ENCODE measurements around the gene RPS6KA2.

Gene RPS6KA2

DNA sequence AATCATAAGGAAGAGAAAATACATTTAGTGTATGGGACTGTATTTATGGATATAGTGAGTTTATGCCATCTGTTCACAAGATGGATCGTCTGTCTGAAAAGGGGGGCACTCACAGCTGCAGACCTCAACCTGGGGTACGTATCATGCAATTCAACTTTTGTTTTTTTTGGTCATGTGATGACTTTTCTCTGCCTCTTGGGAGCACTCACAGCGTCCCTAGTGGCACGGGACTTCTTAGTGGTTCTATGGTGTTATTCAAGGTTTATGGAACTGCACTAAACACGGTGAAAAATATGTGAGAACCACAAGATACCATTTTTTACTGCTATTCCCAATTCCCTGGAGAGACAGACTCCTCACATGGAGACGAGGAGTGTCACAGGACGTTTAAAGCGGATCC is 183.9 kb downstream of the RPS6KA2 start:
- Histone ChIP-seq H3K9ac (ENCODE audit: low read length) (no peak overlapping the region), H3K36me3 (ENCODE audit: control insufficient read depth, insufficient read depth, low read length) (no peaks in the 10 kb centered on the region), H3K27me3 (ENCODE audit: control insufficient read depth, insufficient read depth, low read length) (no peaks in the 10 kb centered on the region), H3K9me3 (ENCODE audit: control insufficient read depth, low read length) (no peaks in the 10 kb centered on the region), H3K4me1 (ENCODE audit: control insufficient read depth, insufficient read depth, low read length) (no peaks in the 10 kb centered on the region), H3K4me3 (ENCODE audit: low read length) (no peak overlapping the region)

DNA sequence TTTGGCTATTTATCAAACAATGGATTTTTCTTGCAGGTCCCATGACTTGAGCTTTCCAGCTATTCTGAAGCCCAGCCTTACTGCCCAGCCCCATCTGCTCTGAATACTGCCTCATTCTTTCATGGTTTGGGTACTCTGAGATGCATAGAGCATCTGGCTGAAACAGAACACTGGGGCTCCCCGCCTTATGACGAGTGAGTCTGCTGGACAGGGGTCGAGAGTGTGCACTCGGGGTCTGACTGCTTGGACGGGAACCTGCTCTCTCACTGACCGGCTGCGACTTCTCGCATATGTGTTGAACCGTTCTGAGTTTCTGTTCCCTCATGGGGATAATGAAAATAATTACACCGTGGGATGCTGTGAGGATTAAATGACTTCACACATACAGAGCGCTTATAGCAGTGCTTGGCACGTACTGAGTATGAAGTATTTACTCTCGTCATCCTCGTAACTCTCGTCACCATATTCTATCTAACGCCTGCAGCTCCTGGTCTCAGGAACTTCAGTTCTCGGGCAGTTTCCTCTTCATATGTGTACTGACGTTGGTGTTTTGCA is 184.8 kb downstream of the RPS6KA2 start:
- no peaks in the 10 kb centered on the region for H3K36me3 ChIP-seq (ENCODE audit: control insufficient read depth, insufficient read depth, low read length)
- no peak overlapping the region for H3K4me3 ChIP-seq (ENCODE audit: low read length)
- H3K4me1 ChIP-seq (ENCODE audit: control insufficient read depth, insufficient read depth, low read length): no peaks in the 10 kb centered on the region
- no peaks in the 10 kb centered on the region for H3K9me3 ChIP-seq (ENCODE audit: control insufficient read depth, low read length)
- no peaks in the 10 kb centered on the region for H3K27me3 ChIP-seq (ENCODE audit: control insufficient read depth, insufficient read depth, low read length)
- H3K9ac ChIP-seq (ENCODE audit: low read length): no peak overlapping the region

DNA sequence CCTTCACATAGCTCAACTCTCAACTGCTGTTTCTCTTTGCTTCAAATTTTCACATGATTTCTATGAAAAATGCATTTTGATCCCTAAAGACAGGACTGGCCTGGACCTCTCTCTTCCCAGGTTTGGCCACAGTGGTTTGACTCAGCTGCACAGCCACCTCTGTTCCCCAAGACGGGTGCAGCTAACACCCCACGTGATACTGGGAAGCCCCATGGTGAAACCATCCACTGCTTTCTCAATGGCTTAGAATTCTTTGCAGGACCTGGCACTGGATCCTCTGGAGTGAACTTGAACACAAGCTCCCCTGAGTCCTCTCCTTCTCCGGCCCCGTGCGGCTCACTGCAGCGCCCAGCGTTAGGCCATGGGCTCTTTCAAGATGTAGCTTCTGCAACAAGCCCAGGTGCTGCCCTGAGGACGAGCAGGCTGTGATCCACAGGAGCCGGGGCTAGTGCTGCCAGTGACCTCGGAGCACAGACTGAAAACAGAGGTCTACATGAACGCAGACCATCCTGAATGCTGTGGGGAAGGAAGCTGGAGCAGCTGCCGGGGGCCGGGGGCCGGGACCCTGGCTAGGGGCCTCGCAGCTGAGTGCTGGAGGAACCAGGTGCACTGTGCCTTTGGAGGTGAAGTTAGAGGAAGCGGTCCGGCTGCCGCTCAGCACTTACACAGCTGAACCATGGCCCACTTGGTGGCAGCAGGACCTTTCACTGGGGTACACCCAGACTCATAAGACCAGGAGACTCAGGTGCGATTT is 185.5 kb downstream of the RPS6KA2 start:
- no peak overlapping the region for H3K9ac ChIP-seq (ENCODE audit: low read length)
- no peaks in the 10 kb centered on the region for H3K9me3 ChIP-seq (ENCODE audit: control insufficient read depth, low read length)
- H3K4me3 ChIP-seq (ENCODE audit: low read length): no peak overlapping the region
- no peaks in the 10 kb centered on the region for H3K27me3 ChIP-seq (ENCODE audit: control insufficient read depth, insufficient read depth, low read length)
- H3K4me1 ChIP-seq (ENCODE audit: control insufficient read depth, insufficient read depth, low read length): no peaks in the 10 kb centered on the region
- no peaks in the 10 kb centered on the region for H3K36me3 ChIP-seq (ENCODE audit: control insufficient read depth, insufficient read depth, low read length)

DNA sequence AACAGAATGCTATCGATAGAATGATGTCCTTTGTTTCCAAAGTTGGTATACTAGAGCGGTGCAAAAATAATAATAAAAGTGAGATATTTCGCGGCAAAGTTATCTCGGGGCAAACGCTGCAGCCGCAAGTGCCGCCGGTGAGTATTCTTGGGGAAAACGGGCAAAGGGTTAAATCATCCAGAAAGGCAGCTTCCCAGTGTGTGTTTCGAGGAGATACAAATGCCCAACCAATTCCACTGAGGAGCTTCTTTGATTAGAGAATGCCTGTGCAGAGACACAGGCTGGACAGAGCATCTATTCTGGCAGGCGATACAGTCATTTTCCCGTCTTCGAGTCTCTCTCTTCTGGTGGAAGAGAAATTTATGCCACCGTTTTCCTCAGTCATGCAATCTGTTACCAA is 186.3 kb downstream of the RPS6KA2 start:
- H3K4me3 ChIP-seq (ENCODE audit: low read length): no peak overlapping the region
- H3K36me3 ChIP-seq (ENCODE audit: control insufficient read depth, insufficient read depth, low read length): no peaks in the 10 kb centered on the region

DNA sequence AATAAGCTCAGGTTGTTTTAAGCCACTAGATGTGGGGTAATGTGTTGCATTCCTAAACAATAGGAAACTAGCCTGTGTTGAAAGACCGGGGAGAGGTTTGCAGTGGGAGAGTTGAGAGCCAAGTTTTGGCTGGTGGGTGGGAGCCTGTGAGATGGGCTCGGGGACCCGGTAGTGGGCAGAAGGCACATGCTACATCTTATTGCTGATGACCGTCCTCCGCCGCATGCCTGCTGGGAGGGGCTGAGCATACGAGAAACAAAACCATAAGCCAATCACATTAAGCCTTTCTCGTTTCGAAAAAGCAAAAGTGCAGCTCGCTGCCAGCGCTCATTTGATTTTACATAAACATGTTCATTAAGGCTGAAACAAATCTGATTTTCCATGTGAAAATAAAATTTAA is 186.9 kb downstream of the RPS6KA2 start:
- Histone ChIP-seq H3K36me3 (ENCODE audit: control insufficient read depth, insufficient read depth, low read length) (no peaks in the 10 kb centered on the region), H3K9me3 (ENCODE audit: control insufficient read depth, low read length) (no peaks in the 10 kb centered on the region), H3K4me3 (ENCODE audit: low read length) (no peak overlapping the region), H3K27me3 (ENCODE audit: control insufficient read depth, insufficient read depth, low read length) (no peaks in the 10 kb centered on the region), H3K4me1 (ENCODE audit: control insufficient read depth, insufficient read depth, low read length) (no peaks in the 10 kb centered on the region), H3K9ac (ENCODE audit: low read length) (no peak overlapping the region)

More for the DNA sequence above, 186.3 kb downstream of the RPS6KA2 start:
- Histone ChIP-seq H3K9me3 (ENCODE audit: control insufficient read depth, low read length) (no peaks in the 10 kb centered on the region), H3K4me1 (ENCODE audit: control insufficient read depth, insufficient read depth, low read length) (no peaks in the 10 kb centered on the region), H3K9ac (ENCODE audit: low read length) (no peak overlapping the region), H3K27me3 (ENCODE audit: control insufficient read depth, insufficient read depth, low read length) (no peaks in the 10 kb centered on the region)

DNA sequence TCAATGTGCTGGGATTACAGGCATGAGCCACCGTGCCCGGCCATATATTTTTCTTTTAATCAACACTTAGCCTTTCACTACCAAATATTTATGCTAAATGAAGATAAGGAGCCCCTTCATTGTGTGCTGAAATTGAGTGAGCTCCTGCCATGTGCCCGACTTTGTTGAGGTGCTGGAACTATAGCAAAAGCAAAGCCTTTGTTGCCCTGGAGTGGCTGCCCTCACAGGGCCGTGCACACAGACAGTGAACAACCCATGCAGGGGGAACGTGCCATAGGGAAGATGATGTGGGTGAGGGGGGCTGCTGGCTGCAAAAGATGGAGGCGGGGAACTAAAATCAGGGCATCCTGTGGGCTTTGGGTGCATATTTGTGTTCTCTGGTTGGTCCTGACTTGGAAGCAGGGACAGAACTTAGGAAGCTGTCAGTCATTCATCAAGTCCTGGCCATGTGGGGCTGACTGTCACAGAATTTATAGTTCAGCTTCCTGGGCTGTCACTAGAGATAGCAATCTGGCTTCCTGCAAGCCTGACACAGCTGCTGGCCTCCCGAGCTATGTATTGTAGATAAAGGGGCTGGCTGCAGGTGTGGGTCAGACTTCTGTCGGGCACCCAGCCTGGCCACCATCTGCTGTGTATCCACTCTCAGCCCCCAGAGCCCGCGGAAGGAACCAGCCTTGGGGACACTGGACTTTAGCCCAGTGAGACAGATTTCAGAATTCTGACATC is 187.5 kb downstream of the RPS6KA2 start:
- Histone ChIP-seq H3K9me3 (ENCODE audit: control insufficient read depth, low read length) (no peaks in the 10 kb centered on the region), H3K4me1 (ENCODE audit: control insufficient read depth, insufficient read depth, low read length) (no peaks in the 10 kb centered on the region), H3K36me3 (ENCODE audit: control insufficient read depth, insufficient read depth, low read length) (no peaks in the 10 kb centered on the region), H3K9ac (ENCODE audit: low read length) (no peak overlapping the region), H3K27me3 (ENCODE audit: control insufficient read depth, insufficient read depth, low read length) (no peaks in the 10 kb centered on the region), H3K4me3 (ENCODE audit: low read length) (no peak overlapping the region)

DNA sequence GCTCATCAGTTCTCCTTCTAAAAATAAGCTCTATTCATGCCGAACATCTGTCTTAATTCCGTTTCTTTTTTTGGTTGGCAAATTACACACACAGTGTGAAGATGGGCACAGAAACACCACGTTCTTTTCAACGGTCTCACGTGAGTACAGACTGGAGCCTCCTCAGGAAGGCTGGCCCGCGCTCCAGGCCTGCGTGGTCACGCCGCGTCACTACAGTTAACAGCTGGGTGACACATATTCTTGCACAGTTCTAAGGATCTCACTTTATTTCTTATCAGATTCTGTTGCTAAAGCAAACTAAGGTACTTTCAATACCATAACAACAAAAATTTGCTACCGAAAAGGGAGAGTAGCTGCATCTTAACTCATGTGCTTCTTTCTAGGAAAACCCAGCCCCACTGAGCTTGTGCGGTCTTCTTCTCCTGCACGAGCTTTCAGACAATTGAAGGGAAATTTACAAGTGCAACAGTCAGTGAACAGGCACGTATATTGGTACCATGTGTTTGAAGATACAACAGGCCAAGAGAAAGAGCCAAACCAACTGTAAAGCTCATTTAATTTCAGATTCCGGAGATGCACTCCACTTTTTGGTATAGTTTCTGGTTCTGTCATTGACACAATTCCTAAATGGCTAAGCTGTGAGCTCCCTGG is 188.7 kb downstream of the RPS6KA2 start:
- Histone ChIP-seq H3K9ac (ENCODE audit: low read length) (no peak overlapping the region), H3K4me3 (ENCODE audit: low read length) (no peak overlapping the region), H3K27me3 (ENCODE audit: control insufficient read depth, insufficient read depth, low read length) (no peaks in the 10 kb centered on the region), H3K36me3 (ENCODE audit: control insufficient read depth, insufficient read depth, low read length) (no peaks in the 10 kb centered on the region), H3K9me3 (ENCODE audit: control insufficient read depth, low read length) (no peaks in the 10 kb centered on the region), H3K4me1 (ENCODE audit: control insufficient read depth, insufficient read depth, low read length) (no peaks in the 10 kb centered on the region)

DNA sequence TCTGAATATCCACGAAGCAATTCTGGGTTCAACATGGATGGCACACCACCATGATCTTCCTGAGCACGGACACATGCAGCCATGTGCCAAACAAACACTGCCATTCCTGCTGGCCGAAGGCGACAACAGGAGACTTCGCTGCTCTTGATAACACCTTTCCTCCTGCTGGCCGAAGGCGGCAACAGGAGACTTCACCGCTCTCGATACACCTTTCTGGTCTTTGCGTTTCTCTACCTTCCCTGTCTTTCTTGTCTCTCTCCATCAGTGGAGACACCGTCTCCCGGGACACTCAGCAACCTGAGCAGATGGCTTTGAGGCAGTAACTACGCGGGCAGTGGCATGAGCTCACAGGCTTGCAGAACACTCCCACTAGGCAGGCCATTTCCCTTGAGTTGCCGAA is 189.4 kb downstream of the RPS6KA2 start:
- Histone ChIP-seq H3K36me3 (ENCODE audit: control insufficient read depth, insufficient read depth, low read length) (no peaks in the 10 kb centered on the region), H3K9ac (ENCODE audit: low read length) (no peak overlapping the region), H3K4me3 (ENCODE audit: low read length) (no peak overlapping the region), H3K27me3 (ENCODE audit: control insufficient read depth, insufficient read depth, low read length) (no peaks in the 10 kb centered on the region), H3K9me3 (ENCODE audit: control insufficient read depth, low read length) (no peaks in the 10 kb centered on the region), H3K4me1 (ENCODE audit: control insufficient read depth, insufficient read depth, low read length) (no peaks in the 10 kb centered on the region)

DNA sequence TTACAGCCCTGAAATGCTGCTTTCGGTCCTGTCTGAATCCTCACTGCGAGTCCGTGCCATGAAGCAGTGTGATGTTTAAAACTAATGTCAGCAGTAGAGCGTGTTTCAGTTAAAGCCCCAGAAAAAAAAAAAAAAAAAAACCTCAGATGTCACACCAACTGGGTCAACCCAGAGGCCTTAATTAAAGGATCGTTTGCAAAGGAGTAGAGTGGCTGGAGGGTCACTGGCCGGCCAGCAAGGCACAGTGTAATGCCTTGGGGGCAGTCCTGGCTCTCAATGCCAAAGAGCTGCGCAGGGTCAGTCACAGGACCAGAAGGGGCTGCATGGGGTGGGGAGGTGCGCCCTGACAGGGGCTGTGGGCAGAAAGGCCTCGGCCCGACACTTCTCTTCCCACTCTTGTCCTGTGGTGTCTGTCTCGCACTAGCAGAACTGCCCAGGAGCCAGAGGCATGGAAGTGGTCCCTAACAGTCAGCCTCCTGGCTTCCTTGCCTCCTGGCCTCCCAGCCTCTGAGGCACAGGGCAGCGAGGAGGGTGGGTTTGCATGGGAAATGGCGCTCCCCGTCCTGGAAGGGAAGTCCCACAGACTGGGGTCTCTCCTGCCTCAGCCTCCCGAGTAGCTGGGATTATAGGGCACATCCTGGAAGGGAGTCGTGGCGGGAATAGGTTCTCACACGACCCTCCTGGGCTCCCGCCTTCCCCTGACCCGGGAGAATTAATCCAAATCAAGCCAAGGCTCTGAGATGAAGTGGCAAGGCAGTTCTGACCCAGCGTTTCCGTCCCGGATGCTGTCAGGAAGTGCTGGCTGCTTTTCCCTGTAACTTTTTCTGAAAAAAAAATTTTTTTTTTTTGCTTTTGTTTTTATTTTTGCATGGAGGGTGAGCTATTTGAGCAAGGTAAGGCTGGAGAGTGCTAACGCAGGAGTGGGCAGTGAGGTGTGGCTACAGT is 190.6 kb downstream of the RPS6KA2 start:
- Histone ChIP-seq H3K4me3 (ENCODE audit: low read length) (no peak overlapping the region), H3K9ac (ENCODE audit: low read length) (no peak overlapping the region), H3K4me1 (ENCODE audit: control insufficient read depth, insufficient read depth, low read length) (no peaks in the 10 kb centered on the region)

DNA sequence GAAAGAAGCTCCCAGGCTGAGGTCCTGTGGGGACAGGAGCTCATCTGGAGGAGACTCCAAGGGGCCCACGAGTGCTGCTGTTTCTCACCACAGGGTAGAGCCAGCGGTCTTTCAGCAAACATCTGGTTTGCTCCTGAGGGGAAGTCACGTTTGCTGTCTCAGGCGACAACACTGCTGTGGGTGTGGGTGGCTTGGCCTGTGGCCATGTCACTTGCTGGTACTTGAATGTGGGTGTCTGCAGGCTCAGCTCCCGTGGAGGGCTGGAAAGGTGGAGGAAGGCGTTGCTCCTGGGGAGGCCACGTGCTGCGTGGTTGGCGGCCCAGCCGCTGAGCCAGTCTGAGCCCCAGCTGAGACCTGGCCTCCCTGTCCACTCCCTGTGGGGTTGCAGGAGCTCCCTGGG is 191.5 kb downstream of the RPS6KA2 start:
- Histone ChIP-seq H3K27me3 (ENCODE audit: control insufficient read depth, insufficient read depth, low read length) (no peaks in the 10 kb centered on the region), H3K9ac (ENCODE audit: low read length) (no peak overlapping the region), H3K36me3 (ENCODE audit: control insufficient read depth, insufficient read depth, low read length) (no peaks in the 10 kb centered on the region), H3K4me3 (ENCODE audit: low read length) (no peak overlapping the region), H3K9me3 (ENCODE audit: control insufficient read depth, low read length) (no peaks in the 10 kb centered on the region), H3K4me1 (ENCODE audit: control insufficient read depth, insufficient read depth, low read length) (no peaks in the 10 kb centered on the region)

More for the DNA sequence above, 190.6 kb downstream of the RPS6KA2 start:
- Histone ChIP-seq H3K27me3 (ENCODE audit: control insufficient read depth, insufficient read depth, low read length) (no peaks in the 10 kb centered on the region), H3K36me3 (ENCODE audit: control insufficient read depth, insufficient read depth, low read length) (no peaks in the 10 kb centered on the region), H3K9me3 (ENCODE audit: control insufficient read depth, low read length) (no peaks in the 10 kb centered on the region)

DNA sequence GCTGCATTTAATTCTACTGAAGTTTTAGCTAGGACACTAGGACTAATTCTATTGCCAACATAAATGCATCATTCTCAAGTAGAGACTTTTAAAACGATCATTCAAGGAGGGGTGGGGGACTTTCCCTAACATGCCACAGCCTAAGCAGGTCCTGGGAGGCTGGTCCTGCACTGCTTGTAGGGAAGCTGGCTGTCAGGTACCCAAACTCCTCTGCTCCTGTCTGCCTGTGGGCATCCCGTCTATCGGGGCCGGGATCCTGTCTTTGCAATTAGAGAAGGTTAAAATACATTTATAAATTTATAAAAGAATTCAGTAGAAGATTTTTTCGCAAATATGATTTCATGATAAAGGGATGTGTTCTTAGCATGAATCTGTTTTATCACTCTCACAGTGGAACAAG is 192.7 kb downstream of the RPS6KA2 start:
- no peaks in the 10 kb centered on the region for H3K36me3 ChIP-seq (ENCODE audit: control insufficient read depth, insufficient read depth, low read length)
- no peaks in the 10 kb centered on the region for H3K27me3 ChIP-seq (ENCODE audit: control insufficient read depth, insufficient read depth, low read length)
- H3K9me3 ChIP-seq (ENCODE audit: control insufficient read depth, low read length): no peaks in the 10 kb centered on the region
- H3K4me1 ChIP-seq (ENCODE audit: control insufficient read depth, insufficient read depth, low read length): no peaks in the 10 kb centered on the region
- no peak overlapping the region for H3K9ac ChIP-seq (ENCODE audit: low read length)
- H3K4me3 ChIP-seq (ENCODE audit: low read length): no peak overlapping the region
